KOPT-K1 (cell line): ENCODE measurements around the gene C3orf18.

ENCODE experiments used
- H3K27ac ChIP-seq: fragments of 200-600 bp; sonication (generic); 2 replicates; pipeline ENCODE4 v1.5.1; 2016; ENCODE audit warnings: antibody characterized with exemption, mild to moderate bottlenecking, low read depth, low read length; ENCODE audit not compliant: poor library complexity, severe bottlenecking
- H3K36me3 ChIP-seq: fragments of 200-600 bp; sonication (generic); 2 replicates; pipeline ENCODE4 v1.5.1; 2017; ENCODE audit warnings: antibody characterized with exemption, mild to moderate bottlenecking, low read length, moderate library complexity; ENCODE audit not compliant: insufficient read depth
- H3K9me3 ChIP-seq: fragments of 200-600 bp; sonication (generic); 2 replicates; pipeline ENCODE4 v1.5.1; 2017; ENCODE audit warnings: antibody characterized with exemption, low read length, mild to moderate bottlenecking; ENCODE audit not compliant: insufficient read depth, poor library complexity, severe bottlenecking

Gene C3orf18

DNA sequence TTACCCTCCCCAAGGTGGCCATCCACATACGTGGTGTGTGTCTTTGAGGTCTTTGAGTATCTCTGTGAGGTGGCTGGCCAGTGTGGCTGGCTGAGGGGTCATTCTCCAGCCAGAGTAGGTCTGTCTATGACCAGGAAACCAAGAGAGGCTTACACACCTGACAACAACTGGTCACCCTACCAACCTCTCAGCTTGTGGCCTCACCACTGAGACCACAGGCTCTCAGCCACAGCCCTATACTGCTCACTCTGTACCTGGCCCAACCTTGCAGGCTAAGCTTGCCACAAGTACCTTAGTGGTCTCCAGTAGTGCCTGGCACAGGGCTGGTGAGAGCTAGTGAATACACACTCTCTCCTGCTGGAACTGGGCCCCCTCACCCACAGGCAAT lies 6.9 kb upstream of the C3orf18 start:
- Histone ChIP-seq H3K9me3 (no peaks in the 10 kb centered on the region), H3K36me3 (peaks cover 42% of the 10 kb centered on the region), H3K27ac (peak overlapping the region; percentile 100)

DNA sequence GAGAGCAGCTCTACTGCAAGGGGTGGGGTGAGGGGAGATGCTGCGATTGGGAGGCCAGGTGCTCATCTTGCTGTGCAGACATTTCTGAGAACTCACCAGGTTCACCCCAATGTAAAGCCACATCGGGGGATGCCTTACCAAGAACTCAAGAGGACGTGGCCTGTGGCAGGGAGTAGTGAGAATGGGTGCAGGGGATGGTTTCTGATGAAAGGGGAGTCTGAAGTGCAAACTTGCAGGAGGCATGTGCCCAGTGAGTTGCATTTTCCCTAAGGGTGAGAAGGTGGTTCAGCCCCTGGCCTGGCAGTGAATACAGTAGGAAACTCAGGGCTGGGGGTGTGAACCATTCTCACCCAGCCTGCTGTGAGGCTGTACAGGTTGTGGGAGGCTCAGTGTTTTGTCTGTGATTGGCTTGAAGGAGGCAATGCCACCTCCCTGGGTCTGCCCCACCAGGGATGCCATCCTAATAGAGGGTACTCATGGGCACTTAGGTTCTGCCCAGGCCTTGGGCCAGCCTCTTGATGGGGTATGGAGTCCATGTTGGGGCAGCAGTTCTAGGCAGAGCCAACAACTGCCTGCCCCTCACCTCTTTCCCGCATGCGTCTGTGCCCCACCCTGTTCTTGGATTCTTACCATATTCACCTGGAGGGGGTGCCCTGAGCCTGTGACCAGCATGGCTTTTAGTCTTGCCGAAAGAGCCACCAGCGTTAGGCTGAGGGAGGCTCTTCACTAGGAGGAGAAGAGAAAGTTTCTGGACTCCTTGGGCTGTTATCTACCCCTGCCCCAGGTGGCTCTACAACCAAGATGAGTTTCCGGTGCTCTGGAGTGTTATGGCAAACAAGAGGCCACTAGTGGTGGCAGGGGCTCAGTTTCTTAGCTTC lies 6.3 kb upstream of the C3orf18 start:
- Histone ChIP-seq H3K27ac (peak overlapping the region; percentile 100), H3K36me3 (peaks cover 35% of the 10 kb centered on the region), H3K9me3 (no peaks in the 10 kb centered on the region)

DNA sequence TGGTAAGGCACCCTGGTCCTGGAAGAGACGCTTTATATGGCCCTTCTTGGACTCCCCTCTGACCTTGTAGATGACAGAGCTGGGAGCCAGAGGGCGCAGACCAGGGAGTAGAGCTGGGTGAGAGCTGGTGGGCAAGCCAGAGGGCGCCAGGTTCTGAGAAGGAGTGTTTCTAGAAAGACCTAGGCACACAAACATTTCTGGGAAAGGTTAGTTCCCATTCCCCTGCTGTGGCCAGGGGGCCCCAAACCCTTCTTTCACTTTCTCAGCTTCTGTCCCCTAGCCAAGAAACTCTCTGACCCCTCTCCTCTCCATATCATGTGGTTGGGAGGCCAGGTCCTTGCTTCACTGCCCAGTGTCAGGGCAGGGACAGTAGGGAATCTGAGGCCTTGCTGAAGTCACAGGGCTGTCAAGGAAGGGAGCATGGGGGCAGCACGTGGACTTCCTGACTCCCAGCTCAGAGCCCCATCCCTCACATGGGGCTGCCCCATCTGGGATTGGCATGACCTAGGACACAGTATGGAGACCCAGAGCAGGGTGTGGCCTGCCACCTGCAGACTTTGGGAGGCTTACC lies 5.3 kb upstream of the C3orf18 start:
- Histone ChIP-seq H3K36me3 (peaks cover 26% of the 10 kb centered on the region), H3K27ac (peak overlapping the region; percentile 100)

DNA sequence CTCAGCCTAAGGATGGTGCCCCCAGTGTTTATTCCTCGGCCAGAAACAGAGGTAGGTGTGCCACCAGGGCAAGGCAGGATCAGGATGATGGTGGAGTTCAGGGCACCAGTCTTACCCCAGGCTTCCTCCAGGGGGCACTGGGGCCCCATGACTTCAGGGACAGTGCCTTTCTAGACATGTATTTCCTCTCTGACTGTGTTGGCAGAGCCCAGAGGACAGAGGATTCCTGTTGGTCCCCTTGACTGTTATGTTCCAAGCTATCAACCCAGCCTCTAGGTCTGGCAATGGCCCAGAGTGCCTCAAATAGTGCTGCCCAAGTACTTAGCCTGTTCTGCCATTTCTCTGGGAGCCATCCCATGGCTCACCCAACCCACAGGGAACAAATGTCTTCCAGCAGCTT lies 4.6 kb upstream of the C3orf18 start:
- H3K27ac ChIP-seq: peak overlapping the region; percentile 100
- peaks cover 20% of the 10 kb centered on the region for H3K36me3 ChIP-seq
- no peaks in the 10 kb centered on the region for H3K9me3 ChIP-seq

More for the DNA sequence above, 5.3 kb upstream of the C3orf18 start:
- H3K9me3 ChIP-seq: no peaks in the 10 kb centered on the region

DNA sequence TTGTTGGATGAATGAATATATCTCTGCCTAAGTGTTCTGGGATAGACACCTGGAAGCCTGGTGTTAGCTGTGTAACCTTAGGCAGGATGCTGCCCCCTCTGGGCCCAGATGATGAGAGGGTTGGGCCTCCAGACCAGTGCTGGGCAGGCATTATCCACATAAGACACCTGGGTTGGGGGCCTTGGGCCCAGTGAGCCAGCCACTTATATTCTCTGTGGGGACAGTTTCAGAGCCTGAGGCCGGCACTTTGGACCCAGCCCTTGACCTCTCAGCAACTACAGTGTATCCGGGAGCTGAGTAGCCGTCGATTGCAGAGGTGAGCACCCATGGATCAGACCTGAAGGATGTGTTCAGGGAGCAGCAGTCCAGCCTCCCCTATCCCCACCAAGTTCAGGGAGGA lies 3.9 kb upstream of the C3orf18 start:
- Histone ChIP-seq H3K36me3 (peaks cover 13% of the 10 kb centered on the region; the same call in 1 of the 2 replicates), H3K27ac (peak overlapping the region; percentile 100), H3K9me3 (no peaks in the 10 kb centered on the region)

DNA sequence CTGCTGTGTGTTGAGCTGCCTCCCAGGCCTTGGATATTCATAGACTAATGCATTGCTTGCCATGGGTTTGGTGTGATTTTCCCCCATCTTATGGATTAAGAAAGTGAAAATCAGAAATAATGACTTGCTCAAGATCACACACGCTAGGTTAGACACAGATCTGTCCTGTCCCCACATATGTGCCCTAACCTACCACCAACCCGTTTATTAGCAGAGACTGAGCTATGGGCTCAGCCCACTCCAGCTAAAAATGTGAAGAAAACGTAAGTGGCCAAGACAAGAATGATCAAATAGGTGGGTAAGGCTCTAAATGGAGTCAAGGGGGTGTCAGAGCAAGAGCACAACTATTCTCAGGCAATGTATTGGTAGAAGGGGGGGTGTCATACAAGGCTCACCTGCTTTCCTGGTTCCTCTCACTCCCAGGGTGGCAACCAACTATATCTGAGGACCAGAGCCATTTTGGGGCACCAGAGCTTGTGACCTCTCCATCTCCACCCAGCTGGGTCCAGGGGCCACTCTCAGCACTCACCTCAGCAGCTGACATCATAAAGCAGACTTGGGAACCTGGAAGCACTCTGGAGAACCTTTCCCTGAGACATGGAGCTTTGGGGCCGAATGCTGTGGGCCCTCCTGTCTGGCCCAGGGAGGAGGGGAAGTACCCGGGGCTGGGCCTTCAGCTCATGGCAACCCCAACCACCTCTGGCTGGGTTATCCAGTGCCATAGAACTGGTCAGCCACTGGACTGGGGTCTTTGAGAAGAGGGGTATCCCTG lies 3.1 kb upstream of the C3orf18 start:
- peak overlapping the region; percentile 100 for H3K27ac ChIP-seq
- H3K36me3 ChIP-seq: peaks cover 11% of the 10 kb centered on the region; the same call in 1 of the 2 replicates
- no peaks in the 10 kb centered on the region for H3K9me3 ChIP-seq

DNA sequence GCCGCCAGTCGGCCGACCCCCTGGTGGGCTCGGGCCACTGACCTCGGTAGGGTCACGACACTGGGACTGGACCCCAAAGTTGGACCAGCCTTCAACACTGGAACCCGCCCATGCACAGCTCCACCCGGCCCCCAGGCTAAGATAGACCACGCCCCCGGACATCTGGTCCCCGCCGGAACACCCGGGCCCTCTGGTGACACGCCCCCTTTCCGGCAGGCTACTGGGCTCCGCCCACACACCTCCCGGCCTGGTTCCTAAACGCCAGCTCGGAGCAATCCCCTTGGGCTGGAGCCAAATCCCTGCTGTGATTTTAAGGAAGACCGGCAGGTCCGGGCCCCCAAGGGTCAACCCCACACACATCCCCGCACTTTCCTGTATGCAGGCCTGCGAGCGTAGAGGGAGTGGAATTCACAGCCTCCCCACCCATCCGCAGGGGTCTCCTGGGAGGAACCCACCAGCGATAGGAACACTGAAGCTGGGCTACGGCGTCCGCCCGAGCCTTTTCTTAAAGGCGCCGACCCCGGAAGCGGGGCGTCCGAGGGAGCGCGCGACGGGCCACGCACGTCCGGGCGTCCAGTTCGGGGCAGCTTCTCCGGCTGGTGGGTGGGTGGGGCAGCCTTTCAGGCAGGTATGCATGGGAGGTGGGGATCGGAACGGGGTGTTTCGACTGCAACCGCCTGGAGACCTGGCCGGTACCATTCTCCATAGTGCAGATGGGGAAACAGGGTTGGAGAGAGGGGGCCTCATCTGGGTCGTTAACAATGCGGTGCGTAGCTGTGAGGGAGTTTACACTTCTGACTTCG lies 1.6 kb upstream of the C3orf18 start, which contains the start of gene HEMK1:
Gene HEMK1, plus strand, starts transcription at position 576 of the 803 bp plus-strand sequence. CDS start 1,583 bp downstream, outside the sequence.
- Histone ChIP-seq H3K9me3 (no peaks in the 10 kb centered on the region), H3K27ac (peak within 1 kb of the TSS; percentile 100), H3K36me3 (peaks cover 11% of the 10 kb centered on the region; the same call in 1 of the 2 replicates)

DNA sequence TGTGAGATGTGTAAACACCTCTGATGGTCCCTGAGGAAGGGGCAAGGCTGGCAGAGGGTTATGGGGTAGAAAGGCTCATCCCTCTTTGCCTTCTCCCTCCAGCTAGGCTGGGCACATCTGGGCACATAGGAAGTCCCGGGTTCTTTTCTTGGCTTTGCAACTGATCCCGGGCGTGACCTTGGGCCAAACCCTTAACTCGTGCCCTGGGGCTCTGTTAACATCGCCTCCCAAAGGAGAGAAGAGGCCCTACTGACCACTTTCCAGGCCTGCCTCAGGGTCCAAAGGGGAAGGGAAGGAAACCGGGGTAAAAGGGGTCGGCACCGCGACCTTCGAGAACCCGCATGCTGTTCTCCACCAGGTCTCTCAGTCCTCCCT lies 549 bp downstream of the C3orf18 start:
- Histone ChIP-seq H3K27ac (peak overlapping the region; percentile 100), H3K9me3 (no peaks in the 10 kb centered on the region), H3K36me3 (peaks cover 11% of the 10 kb centered on the region; the same call in 1 of the 2 replicates)

DNA sequence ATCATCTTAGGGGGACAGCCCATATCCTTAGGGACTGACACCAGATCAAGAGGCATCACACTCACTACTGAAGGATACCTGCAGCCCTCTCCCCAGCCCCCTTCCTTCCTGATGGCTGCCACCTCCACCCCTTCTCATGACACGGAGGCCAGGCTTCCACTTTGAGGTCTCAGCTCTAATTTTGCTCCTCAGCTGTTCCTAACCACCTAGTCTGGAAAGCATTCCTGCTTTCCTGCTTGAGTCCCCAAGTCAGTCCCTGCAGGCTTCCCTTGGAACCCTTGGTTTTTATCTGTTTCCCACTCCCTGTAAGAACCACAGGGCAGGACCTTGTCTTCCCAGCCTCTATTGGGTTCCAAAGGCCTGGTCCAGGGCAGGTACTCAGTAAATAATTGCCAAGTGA lies 3.2 kb downstream of the C3orf18 start:
- H3K9me3 ChIP-seq: no peaks in the 10 kb centered on the region
- H3K27ac ChIP-seq: no peak overlapping the region
- H3K36me3 ChIP-seq: no peaks in the 10 kb centered on the region

DNA sequence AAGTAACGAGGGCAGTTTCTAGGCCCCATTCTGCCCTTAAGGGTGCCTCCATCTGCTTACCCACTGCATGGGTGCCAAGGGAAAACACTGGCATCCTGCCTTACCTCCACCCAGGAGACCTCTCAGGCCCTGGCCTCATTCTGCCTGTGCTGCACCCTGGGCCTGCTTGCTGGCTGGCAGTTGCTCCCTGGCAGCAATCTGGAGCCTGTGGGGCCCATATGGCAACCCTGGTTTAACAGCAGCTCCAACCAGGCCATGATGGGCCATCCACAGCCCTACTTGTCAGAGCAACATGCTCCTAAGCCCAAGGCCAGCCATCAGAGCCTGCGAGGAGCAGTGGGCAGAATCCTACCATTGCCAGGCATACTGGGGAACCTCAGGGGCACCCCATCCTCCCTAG lies 3.7 kb downstream of the C3orf18 start:
- Histone ChIP-seq H3K9me3 (no peaks in the 10 kb centered on the region), H3K27ac (no peak overlapping the region), H3K36me3 (no peaks in the 10 kb centered on the region)

DNA sequence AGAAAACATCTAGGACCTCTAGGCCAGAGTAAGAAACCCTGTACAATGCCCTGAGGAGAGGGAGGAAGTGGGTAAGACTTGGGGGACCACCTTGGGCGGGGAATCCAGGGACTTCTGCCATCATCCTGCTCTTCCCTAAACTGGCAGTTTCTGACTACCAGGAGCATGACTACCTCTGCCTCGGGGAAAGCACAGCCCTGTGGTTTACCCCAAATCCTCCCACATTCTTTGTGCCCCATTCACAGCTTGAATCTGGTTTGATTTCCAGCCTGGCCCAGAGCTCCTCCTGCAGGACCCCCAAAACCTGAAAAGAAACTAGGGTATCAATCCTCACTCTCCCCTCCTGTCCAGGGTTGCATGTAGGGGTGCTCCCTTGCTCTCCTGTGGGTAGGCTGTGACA lies 4.7 kb downstream of the C3orf18 start:
- no peaks in the 10 kb centered on the region for H3K9me3 ChIP-seq
- H3K27ac ChIP-seq: no peak overlapping the region
- H3K36me3 ChIP-seq: no peaks in the 10 kb centered on the region

DNA sequence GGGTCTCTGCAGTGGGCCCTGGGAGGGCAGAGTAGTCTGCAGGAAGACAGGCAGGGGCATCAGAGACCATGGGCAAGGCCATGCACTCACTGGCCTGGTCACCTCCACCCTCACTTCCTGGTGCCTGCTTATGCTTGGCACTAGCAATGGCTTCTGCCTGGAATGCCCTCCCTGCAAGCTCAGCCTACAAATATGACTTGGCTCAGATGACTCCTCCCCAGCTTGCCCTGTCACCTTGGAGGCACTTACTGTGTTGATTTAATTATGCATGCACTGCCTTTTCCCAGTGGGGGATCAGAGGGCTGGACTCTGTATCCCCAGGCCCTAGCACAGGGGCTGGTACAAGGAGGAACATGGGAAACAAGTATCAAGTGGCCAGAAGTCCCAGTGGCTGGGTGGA lies 7.8 kb downstream of the C3orf18 start:
- Histone ChIP-seq H3K9me3 (no peaks in the 10 kb centered on the region), H3K27ac (no peak overlapping the region), H3K36me3 (no peaks in the 10 kb centered on the region)

DNA sequence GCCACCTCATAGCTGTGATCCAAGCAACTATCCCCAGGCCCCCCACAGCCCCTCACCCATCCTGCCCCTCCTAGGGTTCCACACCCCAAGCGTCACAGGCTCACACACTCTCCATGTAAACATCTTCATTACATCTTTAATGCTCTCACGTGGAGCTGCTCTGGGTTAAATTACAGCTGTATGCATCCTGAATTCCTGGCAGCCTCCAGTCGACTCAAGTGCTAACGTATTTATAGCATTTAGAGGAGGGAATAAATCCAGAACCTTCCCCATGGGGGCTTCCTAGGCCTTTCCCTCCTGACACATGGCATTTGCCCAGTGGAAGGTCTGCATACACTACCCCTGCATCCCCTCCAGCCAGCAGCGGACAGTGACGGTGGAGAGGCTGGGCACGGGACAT lies 9.6 kb downstream of the C3orf18 start:
- Histone ChIP-seq H3K9me3 (no peaks in the 10 kb centered on the region), H3K27ac (no peak overlapping the region), H3K36me3 (no peaks in the 10 kb centered on the region)

DNA sequence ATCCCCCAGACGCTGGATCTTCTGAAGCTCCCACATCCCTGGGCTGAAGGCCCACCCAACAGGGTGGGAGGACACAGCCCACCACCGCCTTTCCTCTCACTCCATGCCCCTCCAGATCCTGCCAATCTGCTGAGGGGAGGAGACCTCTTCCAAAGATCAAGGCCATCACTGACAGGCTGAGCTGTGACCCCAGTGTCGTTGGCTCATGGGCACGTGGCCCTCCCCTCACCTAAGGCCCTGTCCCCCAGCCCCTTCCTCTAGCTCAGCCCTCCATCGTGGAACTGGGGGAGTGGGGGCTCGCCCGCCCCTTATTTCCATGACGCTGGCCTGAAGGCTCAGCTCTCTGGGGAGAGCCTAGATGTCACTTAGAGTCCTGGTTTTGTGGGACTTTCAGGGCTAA lies 10.4 kb downstream of the C3orf18 start:
- Histone ChIP-seq H3K36me3 (no peaks in the 10 kb centered on the region), H3K9me3 (no peaks in the 10 kb centered on the region), H3K27ac (no peak overlapping the region)
